Measurements from ENCODE around the gene KLF17.
"Not testable (repeated sequence)": the region's sequence is repeated elsewhere in the genome, so short reads cannot be mapped to it uniquely, and the experiment has no call there.

The KLF17 gene

DNA sequence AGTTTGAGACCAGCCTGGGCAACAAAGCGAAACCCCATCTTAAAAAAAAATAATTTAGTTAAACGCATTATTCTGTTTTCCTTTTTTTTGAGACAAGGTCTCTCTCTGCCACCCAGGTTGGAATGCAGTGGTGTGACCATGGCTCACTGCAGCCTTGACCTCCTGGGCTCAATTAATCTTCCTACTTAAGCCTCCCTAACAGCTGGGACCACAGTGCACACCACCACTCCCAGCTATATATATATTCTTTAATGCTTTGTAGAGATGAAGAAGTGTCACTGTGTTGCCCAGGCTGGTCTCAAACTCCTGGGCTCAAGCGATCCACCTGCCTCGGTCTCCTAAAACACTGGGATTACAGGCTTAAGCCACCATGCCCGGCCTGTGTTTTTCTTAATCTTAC lies 7.7 kb upstream of the KLF17 start:
- no peak for DNase-seq

DNA sequence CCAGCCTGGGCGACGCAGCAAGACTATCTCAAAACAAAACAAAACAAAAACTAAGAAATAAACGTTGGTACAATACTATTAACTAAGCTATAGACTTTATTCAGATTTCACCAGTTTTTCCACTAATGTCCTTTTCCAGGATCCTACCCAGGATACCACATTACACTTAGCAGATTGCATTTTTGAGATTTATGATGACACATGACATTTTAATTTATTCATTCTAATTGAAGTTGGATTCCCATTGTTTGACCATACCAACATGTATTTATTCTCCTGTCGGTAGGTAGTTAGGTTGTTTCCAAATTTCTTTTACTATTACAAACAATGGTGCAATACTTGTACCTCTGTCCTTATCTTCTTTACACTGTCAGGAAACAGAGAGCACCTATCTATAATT lies 6.8 kb upstream of the KLF17 start:
- no peak for DNase-seq

DNA sequence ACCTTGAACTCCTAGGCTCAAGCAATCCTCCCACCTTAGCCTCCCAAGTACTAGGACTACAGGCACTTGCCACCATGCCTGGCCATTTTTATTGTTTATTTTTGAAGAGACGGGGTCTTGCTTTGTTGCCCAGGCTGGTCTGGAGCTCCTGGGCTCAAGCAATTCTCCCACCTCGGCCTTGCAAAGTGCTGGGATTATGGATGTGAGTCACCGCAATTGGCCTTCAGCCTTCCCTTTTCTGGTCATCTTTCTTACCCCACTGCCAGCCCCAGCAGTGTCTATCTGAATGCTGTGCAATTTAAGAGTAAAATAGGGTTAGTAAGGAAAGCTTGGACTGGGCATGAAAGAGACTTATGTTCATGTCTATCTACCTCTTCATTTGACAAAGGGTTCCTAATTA lies 6.1 kb upstream of the KLF17 start:
- no peak for DNase-seq

DNA sequence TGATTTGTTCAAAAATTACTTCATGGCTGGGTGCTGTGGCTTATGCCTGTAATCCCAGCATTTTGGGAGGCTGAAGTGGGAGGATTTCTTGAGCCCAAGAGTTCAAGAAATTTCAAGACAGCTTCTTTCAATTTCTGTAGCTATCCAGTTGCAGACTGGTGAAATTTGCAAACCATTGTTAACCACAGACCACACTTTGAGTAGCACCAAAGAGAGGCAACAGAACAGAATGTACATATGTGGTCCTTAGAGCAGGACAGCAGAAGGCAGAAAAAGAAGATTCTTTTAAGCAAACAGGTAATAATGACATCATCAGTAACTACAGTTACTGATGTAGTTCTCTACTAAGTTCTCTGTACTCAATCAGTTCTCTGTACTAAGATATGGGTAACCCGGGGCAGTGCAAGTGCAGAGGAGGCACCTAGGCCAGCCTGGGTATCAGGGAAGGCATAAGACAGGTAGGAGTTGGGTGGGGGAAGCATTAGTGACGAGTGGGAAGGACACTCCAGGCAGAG lies 5.5 kb upstream of the KLF17 start:
- no peak for DNase-seq

DNA sequence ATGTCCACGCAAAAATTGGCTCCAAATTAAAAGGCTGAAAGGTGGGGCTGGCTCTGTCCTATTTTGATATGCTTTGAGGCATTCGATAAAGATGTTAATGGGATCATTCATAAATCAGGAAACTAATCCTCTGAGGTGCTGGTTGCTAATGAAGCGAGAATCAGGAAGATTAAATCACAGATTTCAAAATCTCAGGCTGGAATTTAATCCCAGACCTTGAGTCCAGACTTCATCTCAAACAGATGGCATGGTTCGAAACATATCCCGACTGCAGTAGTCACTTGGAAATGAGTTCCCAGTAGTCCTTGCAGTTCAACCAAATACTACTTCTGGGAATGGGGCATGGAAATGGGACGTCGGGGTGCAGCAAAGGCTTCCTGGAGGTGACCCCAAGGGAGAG lies 4.5 kb upstream of the KLF17 start:
- no peak for DNase-seq

DNA sequence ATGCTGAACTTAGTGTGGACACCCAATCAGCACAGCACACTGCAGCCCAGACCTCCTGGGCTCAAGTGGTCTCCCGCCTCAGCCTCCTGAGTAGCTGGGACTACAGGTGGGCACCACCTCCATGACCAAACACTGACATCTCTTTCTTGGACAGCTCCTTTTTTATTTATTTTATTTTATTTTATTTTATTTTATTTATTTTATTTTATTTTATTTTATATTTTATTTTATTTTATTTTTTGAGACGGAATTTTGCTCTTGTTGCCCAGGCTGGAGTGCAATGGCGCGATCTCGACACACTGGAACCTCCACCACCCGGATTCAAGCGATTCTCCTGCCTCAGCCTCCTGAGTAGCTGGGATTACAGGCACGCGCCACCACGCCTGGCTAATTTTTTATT lies 1.3 kb upstream of the KLF17 start:
- DNase-seq, result not testable (repeated sequence)

DNA sequence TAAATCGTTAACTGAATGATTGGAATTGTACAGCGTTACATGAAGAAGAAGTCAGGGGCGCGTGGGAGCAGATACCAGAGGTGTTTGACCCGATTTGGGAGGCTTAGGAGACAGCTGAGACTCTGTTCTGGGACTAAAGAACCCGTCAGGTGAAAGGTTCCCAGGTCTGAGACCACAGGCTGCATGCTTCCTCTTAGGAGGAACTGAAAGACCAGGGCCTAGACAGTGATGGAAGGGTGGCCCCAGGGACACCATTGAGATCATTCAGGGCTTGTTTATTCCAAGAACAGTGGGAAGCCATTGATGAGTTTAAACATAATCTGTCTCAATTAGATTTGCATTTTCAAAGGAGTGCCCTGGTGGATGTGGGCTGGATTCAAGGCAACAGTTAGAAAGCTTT lies 904 bp downstream of the KLF17 start:
- peak in 1 of 2 experiments; percentile 26 for DNase-seq

DNA sequence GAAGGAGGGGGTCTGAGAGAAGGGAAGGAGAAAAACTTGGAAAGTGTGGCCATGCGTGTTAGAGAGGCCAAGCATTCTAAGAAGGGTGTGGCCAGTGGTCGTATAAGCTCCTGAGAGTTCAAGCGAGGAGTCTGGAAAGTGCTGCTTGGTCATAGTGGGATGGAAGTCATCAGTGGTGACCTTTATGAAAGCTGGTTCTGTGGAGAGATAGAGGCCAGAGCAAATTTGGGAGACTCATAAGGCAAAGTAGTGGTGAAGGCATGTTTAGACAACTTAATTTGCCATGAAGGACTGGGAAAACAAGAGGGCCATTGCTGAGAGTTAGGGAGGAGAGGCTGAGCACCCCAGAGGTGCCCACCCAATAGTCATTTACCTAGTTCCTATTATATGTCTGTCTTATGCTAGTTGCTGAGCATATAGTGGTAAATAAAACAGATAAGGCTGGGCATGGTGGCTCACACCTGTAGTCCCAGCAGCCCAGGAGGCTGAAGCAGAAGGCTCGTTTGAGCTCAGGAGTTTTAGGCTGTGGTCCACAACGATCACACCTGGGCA lies 1.9 kb downstream of the KLF17 start:
- no peak for DNase-seq

DNA sequence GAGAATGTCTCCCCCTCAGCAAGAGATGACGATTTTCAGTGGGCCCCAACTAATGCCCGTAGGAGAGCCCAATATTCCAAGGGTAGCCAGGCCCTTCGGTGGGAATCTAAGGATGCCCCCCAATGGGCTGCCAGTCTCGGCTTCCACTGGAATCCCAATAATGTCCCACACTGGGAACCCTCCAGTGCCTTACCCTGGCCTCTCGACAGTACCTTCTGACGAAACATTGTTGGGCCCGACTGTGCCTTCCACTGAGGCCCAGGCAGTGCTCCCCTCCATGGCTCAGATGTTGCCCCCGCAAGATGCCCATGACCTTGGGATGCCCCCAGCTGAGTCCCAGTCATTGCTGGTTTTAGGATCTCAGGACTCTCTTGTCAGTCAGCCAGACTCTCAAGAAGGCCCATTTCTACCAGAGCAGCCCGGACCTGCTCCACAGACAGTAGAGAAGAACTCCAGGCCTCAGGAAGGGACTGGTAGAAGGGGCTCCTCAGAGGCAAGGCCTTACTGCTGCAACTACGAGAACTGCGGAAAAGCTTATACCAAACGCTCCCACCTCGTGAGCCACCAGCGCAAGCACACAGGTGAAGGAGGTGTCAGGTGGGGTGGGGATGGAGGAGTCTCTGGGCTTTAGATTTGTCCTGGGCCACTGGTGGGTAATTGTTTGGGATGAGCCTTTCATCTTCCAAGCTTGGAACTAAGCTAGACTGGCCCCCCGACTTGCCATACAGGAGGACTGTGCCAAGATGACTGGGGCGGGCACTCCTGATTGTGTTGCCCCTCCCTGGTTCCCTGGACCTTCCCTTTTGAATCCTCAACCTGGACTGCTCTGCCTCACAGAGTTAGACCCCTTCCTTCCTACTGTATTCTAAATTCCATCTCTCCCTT lies 11.2 kb downstream of the KLF17 start:
- no peak for DNase-seq

DNA sequence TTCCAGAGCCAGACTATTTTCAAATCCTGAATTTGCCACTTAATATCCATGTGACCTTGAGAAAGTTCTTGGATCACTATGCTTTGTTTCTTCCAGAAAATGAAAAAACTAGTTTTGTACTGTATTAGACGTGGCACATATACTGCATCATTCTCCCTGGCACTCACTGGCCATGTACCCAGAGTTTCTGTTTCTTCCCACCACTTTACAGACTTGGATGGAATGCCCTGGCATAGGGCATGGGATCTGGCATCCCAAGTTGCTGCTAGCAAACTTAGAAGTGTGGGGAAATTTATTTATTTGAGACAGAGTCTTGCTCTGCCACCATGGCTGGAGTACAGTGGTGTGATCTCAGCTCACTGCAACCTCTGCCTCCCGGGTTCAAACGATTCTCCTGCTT lies 12.8 kb downstream of the KLF17 start:
- DNase-seq, result no peak

DNA sequence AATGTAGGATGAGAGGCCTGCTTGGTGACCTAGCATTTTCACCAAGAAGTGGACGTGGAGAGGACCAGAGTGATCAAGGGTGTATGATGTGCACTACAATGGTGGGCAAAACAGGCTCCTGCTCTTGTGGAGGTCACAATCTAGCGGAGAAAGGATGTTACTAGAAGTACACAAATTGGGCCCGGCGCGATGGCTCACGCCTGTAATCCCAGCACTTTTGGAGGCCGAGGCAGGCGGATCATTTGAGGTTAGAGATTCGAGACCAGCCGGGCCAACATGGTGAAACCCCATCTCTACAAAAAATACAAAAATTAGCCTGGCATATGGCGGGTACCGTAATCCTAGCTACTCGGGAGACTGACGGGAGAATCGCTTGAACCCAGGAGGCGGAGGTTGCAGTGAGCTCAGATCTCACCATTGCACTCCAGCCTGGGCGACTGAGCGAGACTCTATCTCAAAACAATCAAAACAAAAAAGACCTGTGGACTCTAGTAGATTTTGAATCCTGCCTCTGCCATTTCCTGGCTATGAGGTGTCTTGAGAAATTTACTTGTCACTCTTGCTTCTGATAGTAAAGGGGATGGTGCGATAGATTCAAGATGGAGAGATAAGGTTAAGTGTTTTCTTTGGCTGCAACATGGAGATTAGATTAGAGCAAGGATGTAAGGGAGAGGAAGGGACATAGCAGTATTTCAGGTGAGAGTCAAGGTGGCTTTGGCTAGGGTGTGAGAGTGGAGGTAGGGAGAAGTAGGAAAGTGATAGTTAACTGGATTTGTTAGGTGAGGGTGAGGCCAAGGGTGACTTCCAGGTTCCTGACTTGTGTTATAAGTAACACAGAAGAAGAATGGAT lies 15.7 kb downstream of the KLF17 start:
- DNase-seq, result no peak

DNA sequence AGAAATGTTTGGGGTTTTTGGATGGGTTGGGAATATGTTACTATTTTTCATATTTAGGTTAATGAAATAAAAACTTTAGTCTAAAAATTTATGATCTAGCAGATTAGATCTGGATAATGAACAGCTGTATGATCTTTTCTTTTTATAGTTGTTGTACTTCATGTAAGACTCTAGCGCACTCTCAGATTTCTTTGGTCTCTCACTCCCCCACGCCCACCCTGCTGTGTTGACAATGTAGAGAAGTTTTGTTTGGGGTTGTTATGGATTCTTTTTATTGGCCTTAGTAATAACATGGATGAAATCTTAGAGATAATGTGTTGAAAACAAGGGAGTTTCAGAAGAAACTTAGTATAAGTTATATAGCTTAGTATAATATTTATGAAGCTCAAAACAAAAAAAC lies 17.3 kb downstream of the KLF17 start:
- no peak for DNase-seq

DNA sequence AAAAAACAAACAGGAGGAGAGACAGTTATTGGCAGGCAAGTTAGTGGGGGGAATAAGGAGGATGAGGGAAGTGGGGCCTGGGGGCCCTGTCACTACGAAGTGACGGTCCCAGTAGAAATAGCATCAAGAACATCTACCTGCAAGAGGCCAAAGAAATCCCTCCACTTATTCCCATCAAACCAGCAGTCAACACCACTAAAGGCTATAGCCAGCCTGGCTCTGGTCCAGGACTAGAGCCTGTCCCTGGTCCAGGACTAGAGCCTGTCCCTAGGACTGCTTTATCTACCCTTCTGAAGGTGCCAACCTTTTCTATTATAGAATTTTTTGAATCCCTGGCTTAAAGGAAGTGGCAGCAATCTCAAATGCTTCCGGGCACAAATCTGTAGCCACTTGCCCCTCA lies 19.6 kb downstream of the KLF17 start:
- DNase-seq, result no peak

DNA sequence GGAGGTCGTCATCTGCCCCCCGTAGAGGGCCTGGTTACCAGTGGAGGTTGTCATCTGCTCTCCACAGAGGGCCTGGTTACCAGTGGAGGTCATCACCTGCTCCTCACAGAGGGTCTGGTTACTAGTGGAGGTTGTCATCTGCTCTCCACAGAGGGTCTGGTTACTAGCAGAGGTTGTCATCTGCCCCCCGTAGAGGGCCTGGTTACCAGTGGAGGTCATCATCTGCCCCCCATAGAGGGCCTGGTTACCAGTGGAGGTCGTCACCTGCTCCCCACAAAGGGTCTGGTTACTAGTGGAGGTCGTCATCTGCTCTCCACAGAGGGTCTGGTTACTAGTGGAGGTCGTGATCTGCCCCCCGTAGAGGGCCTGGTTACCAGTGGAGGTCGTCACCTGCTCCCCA lies 20.9 kb downstream of the KLF17 start:
- DNase-seq, result not testable (repeated sequence)

DNA sequence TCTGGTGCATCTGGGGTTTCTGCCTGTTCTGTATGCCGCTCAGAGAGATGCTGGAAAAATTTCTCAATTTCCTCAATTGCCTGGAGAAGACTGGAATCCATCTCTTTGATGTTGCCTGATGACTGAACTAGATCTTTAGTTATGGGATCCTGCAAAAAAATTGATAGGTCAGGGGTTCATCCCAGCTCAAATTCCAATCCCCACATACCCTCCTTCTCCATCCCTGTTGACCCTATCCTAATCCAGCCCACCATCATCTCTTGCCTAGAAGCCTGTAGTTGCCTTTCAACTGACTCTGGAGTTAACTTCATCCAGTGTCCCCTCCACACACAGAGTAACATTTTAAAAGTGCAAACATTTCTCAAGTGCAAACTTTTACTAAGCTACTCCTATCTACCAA lies 22.9 kb downstream of the KLF17 start, which contains the start of gene KLF18:
KLF18 (minus strand) TSS at position 101 of the 400 bp plus-strand sequence; CDS start at position 101, 0 bp downstream.
- no peak for DNase-seq

DNA sequence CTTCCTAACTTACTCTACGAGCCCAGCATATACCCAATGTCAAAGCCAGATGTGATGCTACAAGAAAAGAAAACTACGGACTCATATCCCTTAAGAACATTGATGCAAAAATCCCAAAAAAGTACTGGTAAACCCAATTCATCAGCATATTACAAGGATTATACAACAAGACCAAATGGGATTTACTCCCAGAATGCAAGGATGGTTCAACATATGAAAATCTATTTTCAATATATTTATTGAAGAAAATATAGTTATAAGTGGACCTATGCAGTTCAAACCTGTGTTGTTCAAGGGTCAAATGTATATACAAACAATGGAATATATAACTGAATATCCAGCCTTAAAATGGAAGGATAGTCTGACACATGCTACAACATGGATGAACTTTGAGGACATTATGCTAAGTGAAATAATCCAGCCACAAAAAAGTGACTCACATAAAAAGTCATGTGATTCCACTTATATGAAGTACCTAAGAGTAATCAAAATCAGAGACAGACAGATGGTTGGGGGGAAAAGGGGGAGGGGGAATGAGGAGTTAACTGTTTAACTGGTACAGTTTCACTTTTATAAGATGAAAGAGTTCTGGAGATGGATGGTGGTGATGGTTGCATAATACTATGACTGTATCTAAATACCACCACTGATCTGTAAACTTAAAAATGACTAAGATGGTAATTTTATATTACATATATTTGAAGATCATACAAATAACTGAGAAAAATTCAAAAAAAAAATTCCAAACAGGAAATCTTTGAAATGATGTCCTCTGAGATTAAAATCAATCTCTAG lies 26.5 kb downstream of the KLF17 start:
- DNase-seq, result no peak

DNA sequence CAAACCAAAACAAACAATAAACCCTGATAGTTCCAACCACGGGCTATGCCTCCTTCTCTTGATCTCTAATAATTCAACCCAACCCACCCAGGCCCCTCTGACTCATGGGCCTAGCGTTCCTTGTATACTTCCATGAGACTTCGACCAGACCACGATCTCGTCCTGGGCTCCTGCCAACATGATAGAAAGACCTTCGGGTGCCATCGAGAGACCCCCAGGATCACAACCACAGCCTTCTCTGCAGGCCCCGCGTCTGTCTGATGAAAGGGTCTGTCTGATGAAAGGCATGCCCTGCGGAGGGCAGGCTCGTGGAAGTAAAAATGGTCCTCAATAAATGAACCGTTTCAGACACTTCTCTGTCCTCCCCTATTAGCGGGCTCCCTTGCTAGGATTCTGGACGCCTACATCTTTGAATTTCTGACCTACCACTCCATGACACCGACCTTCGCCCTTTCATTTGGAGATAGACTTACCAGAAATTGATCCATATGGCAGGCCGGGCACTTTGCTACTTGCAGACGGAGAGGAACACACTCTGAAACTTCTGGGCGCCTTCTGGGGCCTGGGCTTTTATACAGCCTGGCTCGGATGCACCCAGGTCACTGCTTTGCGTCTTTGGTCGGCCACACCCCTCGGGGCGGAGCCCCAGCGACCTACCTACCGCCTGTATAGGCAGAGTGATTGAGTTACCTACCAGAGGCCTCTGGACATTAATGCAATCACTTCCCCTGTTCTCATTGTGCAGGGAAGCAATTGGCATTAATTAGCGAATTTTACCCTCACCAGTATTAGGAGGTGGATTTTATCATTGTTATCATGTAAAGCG lies 28.1 kb downstream of the KLF17 start:
- no peak for DNase-seq

DNA sequence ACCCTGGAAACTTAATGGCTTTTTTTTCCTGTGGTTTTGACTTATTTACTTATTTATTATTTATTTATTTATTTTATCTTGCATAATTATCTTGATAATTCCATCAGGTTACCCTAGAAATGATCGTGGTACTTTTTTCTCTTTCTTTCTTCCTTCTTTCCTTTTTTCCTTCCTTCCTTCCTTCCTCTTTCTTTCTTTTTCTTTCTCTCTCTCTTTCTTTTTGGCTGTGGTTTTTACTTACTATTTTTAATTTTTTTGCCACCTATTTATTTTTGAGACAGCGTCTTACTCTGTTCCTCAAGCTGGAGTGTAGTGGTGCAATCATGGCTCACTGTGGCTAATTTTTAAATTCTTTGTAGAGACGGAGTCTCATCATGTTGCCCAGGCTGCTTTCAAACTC lies 29.0 kb downstream of the KLF17 start:
- DNase-seq, result no peak

DNA sequence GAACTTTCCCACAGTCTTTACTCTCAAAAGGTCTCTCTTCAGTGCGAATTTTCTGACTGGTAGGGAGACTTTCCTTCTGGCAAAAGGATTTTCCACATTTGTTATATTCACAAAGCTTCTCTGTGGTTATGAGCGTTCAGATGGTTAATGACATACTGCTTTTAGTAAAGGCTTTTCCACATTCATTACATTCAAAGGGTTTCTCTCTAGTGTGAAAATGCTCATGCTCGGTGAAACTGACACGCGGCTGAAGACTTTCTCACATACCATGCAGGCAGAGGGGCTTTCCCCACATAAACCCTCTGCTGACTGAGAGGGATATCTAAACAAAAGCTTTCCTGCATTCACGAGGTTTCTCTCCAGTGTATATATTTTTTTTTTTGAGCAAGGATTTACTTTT lies 32.7 kb downstream of the KLF17 start:
- DNase-seq, result no peak

DNA sequence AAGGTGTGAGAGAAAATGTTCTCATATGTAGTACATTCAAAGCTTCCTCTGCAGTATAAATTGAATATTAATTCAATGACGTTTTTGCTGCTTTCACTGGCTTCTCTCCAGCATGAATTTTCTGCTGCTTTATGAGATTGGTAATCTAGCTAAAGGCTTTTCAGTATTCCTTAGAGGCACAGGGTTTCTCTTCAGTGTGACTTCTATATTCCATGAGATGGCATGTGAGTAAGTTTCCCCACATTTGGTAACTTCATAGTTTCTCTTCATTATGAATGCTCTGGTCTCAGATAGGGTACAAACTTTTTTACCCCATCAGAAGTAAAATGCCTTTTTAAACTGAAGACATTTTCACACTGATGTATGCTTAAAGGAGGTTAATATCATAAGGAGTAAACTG lies 33.2 kb downstream of the KLF17 start:
- no peak for DNase-seq

DNA sequence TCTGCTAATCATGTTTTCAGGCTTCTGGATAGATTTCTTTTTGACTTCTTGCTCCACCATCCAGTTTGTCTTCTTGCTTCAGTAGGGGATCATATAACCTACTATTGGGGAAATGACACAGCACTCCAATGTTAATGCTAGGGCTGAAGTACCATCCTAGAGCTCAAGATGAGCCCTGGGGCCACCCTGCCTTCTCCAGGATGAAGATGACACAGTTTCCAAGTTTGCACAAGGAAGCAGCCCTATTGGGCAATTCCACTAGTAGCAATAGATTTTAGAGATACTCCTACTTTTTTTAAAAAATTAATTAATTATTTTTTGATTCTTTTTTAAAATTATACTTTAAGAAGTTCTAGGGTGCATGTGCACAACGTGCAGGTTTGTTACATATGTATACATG lies 34.1 kb downstream of the KLF17 start:
- no peak for DNase-seq

DNA sequence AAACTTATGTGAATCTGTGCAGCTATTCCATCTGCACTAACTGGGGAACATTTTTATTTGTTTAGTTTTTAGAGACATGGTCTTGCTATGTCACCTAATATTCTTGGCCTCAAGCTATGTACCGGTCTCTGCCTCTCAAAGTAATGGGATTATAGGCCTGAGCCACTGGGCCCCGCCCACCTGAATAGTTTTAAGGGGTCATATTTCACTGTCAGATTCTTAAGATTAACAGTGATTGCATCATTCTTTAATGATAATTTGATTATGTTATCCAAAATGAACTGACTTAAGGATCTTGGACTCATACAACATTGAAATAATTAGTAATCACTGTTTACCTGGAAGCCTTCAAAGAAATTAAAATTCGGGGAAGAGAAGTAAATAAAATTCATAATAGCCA lies 35.4 kb downstream of the KLF17 start:
- no peak for DNase-seq
